Measurements from ENCODE around the gene DPH5.

GRCh38 chr1:101006553-101006952 lies 19.0 kb downstream of the DPH5 start:
- TF ChIP-seq EZH2phosphoT487 (IDR thresholded peaks at IDR 0.05; ENCODE audit: low read depth) (no peak), CTCF (IDR thresholded peaks at IDR 0.05; ENCODE audit: low read depth, low read length) (no peak)
